HK-2 (cell line): ENCODE data around the gene ERN2.
A peak's percentile ranks its signal among the peaks of the same experiment; 100 is the strongest.

Experiments
- DNase-seq: peaks from one replicate; pipeline ENCODE4 v3.0.0-alpha.2; 2018; ENCODE audit not compliant: unreplicated experiment

Gene ERN2

DNA sequence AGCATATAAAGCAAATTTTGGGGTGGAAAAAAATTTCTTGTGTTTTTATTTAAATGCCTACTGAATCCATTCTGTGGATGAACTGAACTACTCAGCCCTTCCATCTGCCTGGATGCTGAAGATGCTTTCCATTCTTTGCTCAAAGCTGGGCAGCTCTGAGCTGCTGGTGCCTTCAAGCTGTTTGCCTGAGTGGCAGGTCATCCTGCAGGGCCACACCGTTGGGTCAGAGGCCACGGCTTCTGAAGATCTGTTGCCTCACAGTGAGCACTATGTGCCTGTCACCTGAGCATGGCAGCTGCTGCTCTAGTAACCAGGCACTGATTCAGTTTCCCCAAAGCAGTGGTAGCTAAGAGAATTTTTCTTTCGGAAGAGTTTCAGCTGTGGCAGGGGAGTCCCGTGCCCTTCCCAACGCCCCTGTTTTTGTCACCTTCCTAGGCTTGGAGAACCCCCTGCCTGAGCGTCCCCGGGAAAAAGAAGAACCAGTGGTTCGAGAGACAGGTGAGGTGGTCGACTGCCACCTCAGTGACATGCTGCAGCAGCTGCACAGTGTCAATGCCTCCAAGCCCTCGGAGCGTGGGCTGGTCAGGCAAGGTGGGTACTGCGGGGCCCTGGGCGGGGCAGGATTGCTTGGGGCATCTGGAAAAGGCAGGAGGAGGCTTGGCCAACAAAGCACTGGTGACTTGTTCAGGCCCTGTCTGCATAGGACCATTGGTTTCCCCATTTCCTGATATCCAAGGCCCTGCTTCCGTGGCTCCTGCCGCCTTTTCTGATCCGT is 25.8 kb downstream of the ERN2 start:
- no peak for DNase-seq

DNA sequence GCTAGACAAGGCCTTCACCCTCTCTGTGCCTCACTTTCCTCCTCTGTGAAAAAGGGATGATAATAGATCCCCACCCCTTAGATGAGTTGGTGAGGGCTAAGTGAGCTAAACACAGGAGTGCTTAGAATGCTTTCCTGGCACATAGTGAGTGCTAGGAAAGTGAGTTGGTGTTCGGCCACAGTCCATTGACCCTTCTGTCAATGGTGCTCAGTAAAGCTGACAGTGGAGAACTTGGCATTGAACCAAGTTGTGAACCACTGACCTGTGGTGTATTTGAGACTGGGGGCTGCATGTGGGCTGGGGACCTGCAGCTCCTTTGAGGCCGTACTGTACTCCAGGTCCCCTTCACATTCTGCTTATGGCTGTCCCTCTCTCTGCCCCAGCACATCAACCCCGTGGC is 29.5 kb downstream of the ERN2 start:
- DNase-seq, result no peak

- DNase-seq, result no peak
Observed at GRCh38 chr16:23682181-23682580, 30.8 kb downstream of the ERN2 start.

DNA sequence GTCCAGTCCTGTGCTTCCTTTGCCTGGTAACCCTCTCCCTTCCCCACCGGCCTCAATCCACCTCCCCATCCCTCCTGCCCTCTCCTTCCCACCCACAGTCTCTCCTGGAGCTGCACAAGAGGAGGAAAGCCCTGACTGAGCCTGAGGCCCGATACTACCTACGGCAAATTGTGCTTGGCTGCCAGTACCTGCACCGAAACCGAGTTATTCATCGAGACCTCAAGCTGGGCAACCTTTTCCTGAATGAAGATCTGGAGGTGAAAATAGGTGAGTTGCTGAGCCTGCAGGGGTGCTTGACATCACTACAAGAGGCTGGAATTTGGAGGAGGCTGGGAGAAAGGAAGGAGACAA is 33.1 kb downstream of the ERN2 start:
- no peak for DNase-seq

DNA sequence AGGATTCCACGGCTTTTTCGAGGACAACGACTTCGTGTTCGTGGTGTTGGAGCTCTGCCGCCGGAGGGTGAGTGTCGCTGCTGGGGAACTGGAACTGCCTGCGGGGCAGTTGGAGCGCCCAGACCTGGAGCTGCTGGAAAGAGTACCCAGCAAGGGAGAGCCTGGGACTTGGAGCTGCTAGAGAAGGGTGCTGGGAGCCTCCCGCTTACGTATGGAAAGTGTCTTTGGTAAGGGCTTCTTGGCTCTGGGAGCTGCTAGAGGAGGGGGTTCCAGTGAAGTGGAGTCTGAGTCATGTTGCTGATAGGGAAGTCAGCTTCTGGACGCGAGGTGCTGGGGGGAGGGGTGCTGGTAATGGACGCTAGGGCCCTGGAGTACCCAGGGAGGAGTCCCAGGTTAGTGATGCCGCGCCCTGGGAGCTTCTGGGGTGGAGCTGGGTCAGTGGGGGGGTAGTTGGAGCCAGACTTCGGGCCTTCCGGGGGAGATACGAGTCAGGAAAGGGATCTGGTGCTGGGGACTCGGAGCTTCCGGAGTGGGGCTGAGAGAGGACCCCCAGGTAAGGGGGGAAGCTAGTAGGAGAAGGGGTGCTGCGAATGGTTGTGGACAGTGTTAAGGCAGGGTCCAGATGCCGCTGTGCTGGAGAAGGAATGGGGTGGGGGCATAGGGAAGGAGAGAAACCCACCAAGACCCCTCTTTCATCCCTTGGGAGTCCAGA is 33.6 kb downstream of the ERN2 start:
- peak; percentile 49 for DNase-seq

- DNase-seq, result peak; percentile 86
Observed at GRCh38 chr16:23678430-23679273, 34.4 kb downstream of the ERN2 start, which contains the start of gene PLK1. TSS of gene PLK1 (plus strand) at chr16:23678889. CDS start at chr16:23678933, 44 bp downstream.

- DNase-seq, result no peak
Observed at GRCh38 chr16:23676924-23677480, 36.0 kb downstream of the ERN2 start.

DNA sequence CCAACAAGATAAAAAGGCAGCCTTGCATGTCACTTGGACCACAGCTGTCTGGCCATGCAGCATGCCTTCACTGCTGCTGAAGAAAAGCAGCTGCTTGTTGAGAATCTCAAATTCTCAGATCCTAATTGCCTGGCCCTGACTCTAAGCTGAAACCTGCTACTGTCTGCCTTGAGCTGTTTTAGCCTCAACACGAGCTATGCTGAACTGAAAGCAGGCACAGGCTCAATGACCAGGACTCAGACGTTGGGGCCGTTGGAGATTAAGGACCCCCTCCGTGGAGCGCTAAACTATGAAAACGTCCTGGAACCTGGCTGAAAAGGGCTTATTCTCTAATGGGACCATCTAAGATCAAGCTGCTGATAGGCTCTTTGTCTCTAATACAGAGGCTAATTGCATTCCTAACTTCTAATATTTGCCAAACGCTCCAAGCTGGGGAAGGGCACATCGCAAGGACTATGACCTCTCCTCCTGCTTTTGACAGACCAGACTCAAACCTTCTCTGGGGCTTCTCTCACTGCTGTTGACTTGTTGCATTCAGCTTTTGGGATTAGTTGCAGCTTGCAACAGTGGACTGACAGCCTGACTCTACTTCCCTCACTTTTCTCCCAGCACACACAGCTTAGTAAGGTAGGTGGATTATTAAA is 38.9 kb downstream of the ERN2 start:
- no peak for DNase-seq

DNA sequence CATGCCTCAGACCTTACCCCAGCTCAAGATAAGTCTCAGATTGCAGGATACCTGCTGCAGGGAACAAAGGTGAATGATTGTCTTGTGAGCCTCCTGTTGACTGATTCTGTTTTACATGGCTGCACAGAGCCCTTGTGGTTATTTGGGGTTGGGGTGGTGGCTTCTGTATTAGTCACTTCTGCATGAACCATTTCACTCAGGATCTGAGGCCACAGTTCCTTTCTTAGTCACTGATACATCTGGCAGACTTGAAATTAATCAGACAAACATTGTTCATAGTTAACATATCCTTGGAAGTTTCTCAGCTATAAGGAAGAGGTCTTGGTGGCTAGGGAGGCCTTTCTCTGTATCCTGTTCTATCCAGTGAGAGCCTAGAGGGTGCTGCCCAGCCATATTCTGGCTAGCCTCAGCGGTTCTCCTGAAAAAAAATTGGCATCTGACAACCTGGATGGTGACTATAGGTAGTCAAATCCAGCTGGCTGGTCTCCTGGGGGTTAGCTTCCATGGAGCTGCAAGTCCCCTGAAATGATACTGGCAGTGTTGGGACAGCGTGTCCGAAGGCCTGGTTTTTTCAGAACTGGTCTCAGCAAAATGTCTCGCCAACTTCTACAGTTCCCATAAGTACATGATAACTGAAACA is 42.8 kb downstream of the ERN2 start:
- peak; percentile 53 for DNase-seq

GRCh38 chr16:23668873-23669272 is 44.1 kb downstream of the ERN2 start:
- no peak for DNase-seq

DNA sequence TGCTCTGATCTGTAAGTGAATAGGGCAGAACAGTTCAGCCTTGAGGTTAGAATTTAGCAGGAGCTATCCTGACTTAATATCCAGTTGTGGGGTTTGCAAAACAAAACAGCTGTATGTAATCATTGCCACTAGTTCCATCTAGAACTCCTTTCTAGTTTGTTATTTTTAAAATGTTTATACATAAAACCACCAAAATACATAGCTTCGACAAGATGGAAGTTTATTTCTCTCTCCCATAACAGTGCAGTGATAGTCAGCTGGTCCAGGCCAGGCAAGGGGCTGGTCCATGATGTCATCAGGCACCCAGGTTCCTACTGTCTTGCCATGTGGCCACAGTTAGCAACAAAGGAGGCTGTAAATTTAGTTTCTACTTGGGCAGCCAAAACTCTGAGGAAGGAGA is 44.8 kb downstream of the ERN2 start:
- DNase-seq, result no peak

GRCh38 chr16:23667355-23667659 is 45.7 kb downstream of the ERN2 start:
- no peak for DNase-seq

GRCh38 chr16:23666571-23667354 is 46.3 kb downstream of the ERN2 start:
- DNase-seq, result no peak

DNA sequence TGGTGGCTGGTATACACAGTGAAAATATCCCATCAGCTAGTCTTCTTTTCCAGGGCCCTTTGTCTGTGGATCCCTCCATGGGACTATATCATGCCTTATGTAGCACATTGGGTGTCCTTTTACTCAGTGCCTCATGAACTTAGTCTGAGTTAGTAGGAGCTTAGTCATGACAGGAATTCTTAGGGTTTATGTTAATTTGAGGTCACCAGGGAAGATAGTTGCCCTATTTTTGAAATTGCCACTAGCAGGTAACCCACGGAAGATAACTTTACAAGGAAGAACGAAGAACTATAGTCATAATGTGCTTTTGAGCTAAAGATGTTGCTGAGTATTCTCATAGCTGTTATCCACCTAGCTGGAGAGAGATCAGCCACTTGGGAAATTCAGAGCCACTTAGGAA is 49.1 kb downstream of the ERN2 start:
- no peak for DNase-seq

GRCh38 chr16:23651943-23652468 is 61.0 kb downstream of the ERN2 start:
- no peak for DNase-seq

GRCh38 chr16:23650674-23651416 is 62.2 kb downstream of the ERN2 start:
- no peak for DNase-seq

GRCh38 chr16:23642246-23642774 is 70.7 kb downstream of the ERN2 start:
- DNase-seq, result no peak

- DNase-seq, result peak; percentile 85
Observed at GRCh38 chr16:23640931-23641765, 71.9 kb downstream of the ERN2 start, which contains the start of the genes DCTN5 and PALB2. TSS of gene DCTN5 (plus strand) at chr16:23641466. CDS start at chr16:23641543, 77 bp downstream. TSS of gene PALB2 (minus strand) at chr16:23641310. CDS start at chr16:23641157, 153 bp downstream.
